Lower lobe of right lung (tissue), 2 donors: ENCODE measurements around the gene TXN. TPM values are rescaled to one million over a fixed set of nuclear protein-coding genes. Genes with fewer than 3 reads are reported as not detected.

Experiments
- ATAC-seq, 2 donors: fragments of 200-7000 bp; cut with Tn5 transposase; one replicate each; pipeline ENCODE4 v1.9.1; 2020 to 2022; ENCODE audit warnings: mild to moderate bottlenecking in 2 of 2, moderate library complexity in 2 of 2
- DNase-seq: peaks from one replicate; pipeline ENCODE4 v3.0.0-alpha.2; 2020
- H3K27ac ChIP-seq: fragments of 200-600 bp; one replicate; pipeline ENCODE4 v1.8.0; 2022
- H3K27me3 ChIP-seq: fragments of 200-600 bp; one replicate; pipeline ENCODE4 v1.8.0; 2022; ENCODE audit warnings: low read depth
- H3K36me3 ChIP-seq: fragments of 200-600 bp; one replicate; pipeline ENCODE4 v1.8.0; 2022; ENCODE audit warnings: mild to moderate bottlenecking
- H3K4me1 ChIP-seq: fragments of 200-600 bp; one replicate; pipeline ENCODE4 v1.8.0; 2022
- H3K4me3 ChIP-seq: fragments of 200-600 bp; one replicate; pipeline ENCODE4 v1.8.0; 2022; ENCODE audit warnings: mild to moderate bottlenecking
- H3K9me3 ChIP-seq: fragments of 200-600 bp; one replicate; pipeline ENCODE4 v1.8.0; 2022
- CTCF ChIP-seq: fragments of 200-600 bp; IDR thresholded peaks from one replicate; pipeline ENCODE4 v1.8.0; 2022; ENCODE audit warnings: antibody characterized with exemption, mild to moderate bottlenecking
- intact Hi-C: fragments of 100-400 bp; cut with DNase I; formaldehyde crosslinking; loops from one replicate; pipeline ENCODE4 v1.11.0; 2022
- total RNA-seq: library from RNA; stranded (reverse); fragmentation: NEBNext Ultra II Directional; extraction: Animal tissue kit (Norgen Biotek cat#: 25700); gene quantifications from one replicate; pipeline ENCODE4 v1.2.1, GENCODE V29; 2021
- donor health status: DM: no; HTN: yes; CAD: no; lungs with severe emphysema.

Gene TXN
- total RNA-seq, 1 donor from 2014 or later = 170 TPM

- no peak overlapping the region for H3K27ac ChIP-seq
- peak; percentile 80 for TF ChIP-seq CTCF
- peaks cover 8% of the 10 kb centered on the region for H3K4me1 ChIP-seq
- no peak overlapping the region for H3K4me3 ChIP-seq
- ATAC-seq (peak in 1 of 2 donors; percentile 22), DNase-seq (no peak)
- H3K36me3 ChIP-seq = no peaks in the 10 kb centered on the region
- H3K27me3 ChIP-seq = no peaks in the 10 kb centered on the region
- intact Hi-C loops = loop anchor here (5.0 kb wide), 1 partner anchor 35 kb away; no protein-coding TSS in a partner anchor
- no peaks in the 10 kb centered on the region for H3K9me3 ChIP-seq
Measured at GRCh38 chr9:110217656-110218099, 38.6 kb downstream of the TXN start.

- Histone ChIP-seq H3K27ac (no peak overlapping the region), H3K4me3 (no peak overlapping the region), H3K27me3 (no peaks in the 10 kb centered on the region), H3K36me3 (no peaks in the 10 kb centered on the region), H3K4me1 (peaks cover 8% of the 10 kb centered on the region), H3K9me3 (no peaks in the 10 kb centered on the region)
- intact Hi-C loops = loop anchor here (5.0 kb wide), 1 partner anchor 32 kb away; no protein-coding TSS in a partner anchor
- DNase-seq (no peak), ATAC-seq (no peak)
- TF ChIP-seq CTCF = no peak
Measured at GRCh38 chr9:110214586-110215355, 41.5 kb downstream of the TXN start.

- Histone ChIP-seq H3K9me3 (no peaks in the 10 kb centered on the region), H3K4me3 (no peak overlapping the region), H3K27ac (no peak overlapping the region), H3K4me1 (peaks cover 8% of the 10 kb centered on the region), H3K27me3 (no peaks in the 10 kb centered on the region), H3K36me3 (no peaks in the 10 kb centered on the region)
- ATAC-seq (no peak), DNase-seq (no peak)
- TF ChIP-seq CTCF = no peak
- intact Hi-C loops = no loop called here
Measured at GRCh38 chr9:110214090-110214489, 42.2 kb downstream of the TXN start.

GRCh38 chr9:110213413-110214044, 42.8 kb downstream of the TXN start:
- Histone ChIP-seq H3K9me3 (no peaks in the 10 kb centered on the region), H3K4me3 (no peak overlapping the region), H3K4me1 (peaks cover 8% of the 10 kb centered on the region), H3K27ac (peak overlapping the region; percentile 12), H3K27me3 (no peaks in the 10 kb centered on the region), H3K36me3 (no peaks in the 10 kb centered on the region)
- peak; percentile 69 to 76 for ATAC-seq
- TF ChIP-seq CTCF = no peak
- DNase-seq = no peak
- intact Hi-C loops = no loop called here

- peak; percentile 63 to 64 for ATAC-seq
- Histone ChIP-seq H3K9me3 (no peaks in the 10 kb centered on the region), H3K36me3 (no peaks in the 10 kb centered on the region), H3K4me3 (peak within 1 kb of the TSS; percentile 43), H3K27ac (peak within 1 kb of the TSS; percentile 85), H3K4me1 (no peaks in the 10 kb centered on the region), H3K27me3 (no peaks in the 10 kb centered on the region)
- intact Hi-C loops = no loop called here
- no peak for TF ChIP-seq CTCF
- peak; percentile 72 for DNase-seq
Measured at GRCh38 chr9:110208031-110208430, 48.3 kb downstream of the TXN start, which contains the start of gene C9orf152. C9orf152 (minus strand) TSS chr9:110208159; CDS start chr9:110207579, 580 bp downstream.
